Hindlimb muscle (tissue), 1 donor: Measurements from ENCODE around the gene RAET1G. TPM values are rescaled to one million over a fixed set of nuclear protein-coding genes. Genes with fewer than 3 reads are reported as not detected.
A peak's percentile ranks its signal among the peaks of the same experiment; 100 is the strongest.
"Not testable (repeated sequence)": the region's sequence is repeated elsewhere in the genome, so short reads cannot be mapped to it uniquely, and the experiment has no call there.

Source experiments
- DNase-seq: peaks from one replicate; pipeline ENCODE4 v3.0.0-alpha.2; 2013
- polyA plus RNA-seq: library from polyadenylated mRNA; unstranded; fragments of 120-200 nt; gene quantifications from one replicate; pipeline ENCODE4 v1.2.1, GENCODE V29; 2013; ENCODE audit not compliant: insufficient read length

RAET1G gene
- polyA plus RNA-seq, 1 donor: 0.54 TPM

DNA sequence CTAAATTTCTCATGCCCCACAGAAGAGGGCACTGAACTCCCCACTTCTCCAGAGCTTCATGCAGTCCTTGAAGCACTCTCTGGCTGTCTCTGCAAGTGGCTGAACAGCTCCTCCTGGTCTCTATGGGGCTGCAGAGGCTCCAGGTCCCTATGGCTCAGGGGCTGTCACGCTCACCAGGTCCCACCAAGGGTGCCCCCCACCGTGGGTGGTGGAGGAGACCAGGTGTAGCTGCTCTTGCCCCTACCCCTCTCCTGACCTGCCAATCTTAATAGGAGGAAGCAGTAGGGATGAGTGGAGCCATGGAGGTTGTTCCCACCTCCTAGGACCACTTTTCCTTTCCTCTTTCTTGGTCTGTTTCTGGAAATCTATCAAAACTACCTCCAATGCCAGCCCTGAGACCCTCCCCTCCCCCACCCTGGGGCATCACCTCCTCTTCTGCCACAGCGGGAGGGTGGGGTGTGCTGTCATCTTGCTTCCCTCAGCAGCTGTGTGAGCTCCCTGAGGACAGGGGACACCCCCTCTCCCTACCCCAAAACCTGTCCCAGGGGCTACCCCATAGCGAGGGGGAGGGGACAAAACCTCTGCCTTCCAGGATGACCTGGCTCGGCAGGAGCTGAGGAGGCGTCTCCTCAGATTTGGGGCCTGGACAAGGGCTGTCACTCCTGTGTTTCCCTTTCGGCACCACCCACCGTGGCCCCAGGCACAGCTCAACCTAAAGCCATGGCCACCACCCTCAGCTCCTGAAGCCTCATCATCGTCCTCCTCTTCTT, 13.0 kb downstream of the RAET1G start:
- no peak for DNase-seq

DNA sequence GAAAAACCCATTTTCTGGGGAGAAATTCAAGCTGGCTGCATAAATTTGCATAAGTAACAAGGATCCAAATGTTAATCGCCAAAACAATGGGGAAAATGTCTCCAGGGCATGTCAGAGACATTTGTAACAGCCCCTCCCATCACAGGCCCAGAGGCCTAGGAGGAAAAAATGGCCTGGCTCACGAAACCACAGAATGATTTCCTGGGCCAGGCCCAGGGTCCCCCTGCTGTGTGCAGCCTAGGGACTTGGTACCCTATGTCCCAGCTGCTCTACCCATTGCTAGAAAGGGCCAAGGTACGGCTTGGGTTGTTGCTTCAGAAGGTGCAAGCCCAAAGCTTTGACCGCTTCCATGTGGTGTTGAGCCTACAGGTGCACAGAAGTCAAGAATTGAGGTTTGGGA, 14.4 kb downstream of the RAET1G start:
- DNase-seq: not testable (repeated sequence)

- no peak for DNase-seq
Measured at GRCh38 chr6:149907317-149907716, 15.6 kb downstream of the RAET1G start.

- DNase-seq: no peak
Measured at GRCh38 chr6:149906405-149906804, 16.5 kb downstream of the RAET1G start.

- no peak for DNase-seq
Measured at GRCh38 chr6:149905911-149906371, 17.0 kb downstream of the RAET1G start.

GRCh38 chr6:149905371-149905910, 17.5 kb downstream of the RAET1G start:
- DNase-seq: no peak

DNA sequence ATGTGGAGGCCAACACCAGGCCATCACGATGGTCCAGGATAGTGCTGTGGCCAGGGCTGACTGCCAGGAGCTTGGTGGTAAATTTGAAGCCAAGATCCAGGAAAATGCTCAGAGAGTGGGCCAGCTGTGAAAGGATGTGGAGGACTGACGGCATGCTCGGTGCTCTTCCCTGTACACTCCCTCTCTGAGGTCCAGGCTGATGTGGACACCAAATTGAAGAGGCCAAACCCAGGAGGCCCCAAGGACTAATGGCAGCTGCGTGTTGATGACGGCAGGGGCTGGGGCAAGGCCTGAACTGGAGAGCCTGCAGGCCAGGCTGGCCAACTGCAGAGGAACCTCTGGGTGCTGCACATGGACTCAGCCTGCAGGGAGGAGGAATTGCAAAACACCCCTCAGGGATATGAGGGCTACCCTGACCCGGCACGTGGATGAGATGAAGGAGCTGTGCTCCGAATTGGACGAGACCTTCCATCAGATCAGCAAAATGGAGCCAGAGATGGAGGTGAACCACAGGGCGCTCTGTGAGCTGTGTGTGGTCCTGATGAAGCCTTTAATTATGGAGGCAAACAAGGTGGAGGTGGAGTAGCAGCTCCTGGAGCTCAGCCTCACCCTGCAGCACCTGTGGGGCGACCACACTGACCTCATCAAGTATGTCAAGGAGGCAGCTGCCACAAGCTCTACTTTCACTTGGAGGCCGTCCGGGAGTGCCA, 18.1 kb downstream of the RAET1G start:
- no peak for DNase-seq

DNA sequence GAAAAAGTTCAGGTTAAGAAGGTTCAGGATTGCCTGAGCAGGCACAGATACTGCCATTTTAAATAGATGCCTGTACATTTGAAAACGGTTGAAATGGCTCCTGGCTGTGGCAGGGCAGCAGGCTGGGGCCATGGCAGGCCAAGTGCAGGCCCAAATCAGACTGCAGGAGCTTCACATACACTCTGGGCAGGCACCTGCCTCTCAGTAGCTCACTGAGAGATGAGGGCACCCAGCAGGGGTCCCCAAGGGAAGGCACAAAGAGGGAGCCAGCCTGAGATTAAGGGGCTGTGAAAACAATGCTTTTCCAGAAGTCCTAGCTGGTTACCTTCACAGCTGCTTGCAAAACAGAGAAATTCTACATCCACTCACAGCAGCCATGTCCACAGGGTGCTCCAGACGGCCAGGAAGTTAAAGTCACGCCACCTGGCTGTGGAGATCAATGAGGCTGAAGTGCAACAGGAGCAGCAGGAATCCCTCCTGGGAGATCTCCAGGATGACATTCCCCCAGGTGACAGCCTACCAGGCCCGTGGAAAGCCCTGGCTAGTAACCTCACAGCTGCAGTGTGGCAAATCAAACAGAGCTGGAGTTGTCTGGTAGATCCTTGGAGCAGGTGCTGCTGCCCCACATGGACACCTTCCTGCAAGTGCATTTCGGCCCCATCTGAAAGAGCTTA, 18.8 kb downstream of the RAET1G start:
- DNase-seq: no peak

- no peak for DNase-seq
Measured at GRCh38 chr6:149901444-149902140, 21.3 kb downstream of the RAET1G start.

- no peak for DNase-seq
Measured at GRCh38 chr6:149900620-149901443, 22.1 kb downstream of the RAET1G start.

- no peak for DNase-seq
Measured at GRCh38 chr6:149899926-149900619, 22.8 kb downstream of the RAET1G start.

DNA sequence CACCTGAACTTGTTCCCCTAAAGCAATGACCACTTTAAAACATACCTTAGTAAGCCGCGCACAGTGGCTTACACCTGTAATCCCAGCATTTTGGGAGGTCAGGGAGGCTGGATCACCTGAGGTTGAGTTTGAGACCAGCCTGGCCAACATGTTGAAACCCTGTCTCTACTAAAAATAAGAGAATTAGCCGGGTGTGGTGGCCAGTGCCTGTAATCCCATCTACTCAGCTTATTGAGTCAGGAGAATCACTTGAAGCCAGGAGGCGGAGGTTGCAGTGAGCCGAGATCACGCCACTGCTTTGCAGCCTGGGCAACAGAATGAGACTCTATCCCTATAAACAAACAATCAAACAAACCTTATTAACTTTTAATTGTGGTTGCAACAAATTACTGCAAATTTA, 23.4 kb downstream of the RAET1G start:
- no peak for DNase-seq

DNA sequence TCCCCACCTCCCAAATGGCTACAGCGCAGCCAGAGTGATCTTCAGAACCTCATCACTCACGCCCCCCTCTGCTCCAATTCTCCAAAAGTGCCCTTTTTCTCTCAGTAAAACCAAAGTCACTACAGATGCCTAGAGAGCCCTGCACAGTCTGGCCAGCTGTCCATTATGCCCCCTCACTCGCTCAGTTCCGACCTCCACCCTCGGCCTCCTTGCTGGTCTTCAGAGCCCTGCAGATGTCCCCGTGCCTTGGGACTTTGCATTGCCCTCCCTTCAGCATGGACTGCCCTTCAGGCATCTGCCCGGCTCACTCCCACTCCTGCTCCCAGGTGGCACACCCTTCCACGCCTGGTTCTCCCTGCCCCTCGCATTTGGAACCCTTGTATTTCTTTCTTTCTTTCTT, 24.0 kb downstream of the RAET1G start:
- no peak for DNase-seq

DNA sequence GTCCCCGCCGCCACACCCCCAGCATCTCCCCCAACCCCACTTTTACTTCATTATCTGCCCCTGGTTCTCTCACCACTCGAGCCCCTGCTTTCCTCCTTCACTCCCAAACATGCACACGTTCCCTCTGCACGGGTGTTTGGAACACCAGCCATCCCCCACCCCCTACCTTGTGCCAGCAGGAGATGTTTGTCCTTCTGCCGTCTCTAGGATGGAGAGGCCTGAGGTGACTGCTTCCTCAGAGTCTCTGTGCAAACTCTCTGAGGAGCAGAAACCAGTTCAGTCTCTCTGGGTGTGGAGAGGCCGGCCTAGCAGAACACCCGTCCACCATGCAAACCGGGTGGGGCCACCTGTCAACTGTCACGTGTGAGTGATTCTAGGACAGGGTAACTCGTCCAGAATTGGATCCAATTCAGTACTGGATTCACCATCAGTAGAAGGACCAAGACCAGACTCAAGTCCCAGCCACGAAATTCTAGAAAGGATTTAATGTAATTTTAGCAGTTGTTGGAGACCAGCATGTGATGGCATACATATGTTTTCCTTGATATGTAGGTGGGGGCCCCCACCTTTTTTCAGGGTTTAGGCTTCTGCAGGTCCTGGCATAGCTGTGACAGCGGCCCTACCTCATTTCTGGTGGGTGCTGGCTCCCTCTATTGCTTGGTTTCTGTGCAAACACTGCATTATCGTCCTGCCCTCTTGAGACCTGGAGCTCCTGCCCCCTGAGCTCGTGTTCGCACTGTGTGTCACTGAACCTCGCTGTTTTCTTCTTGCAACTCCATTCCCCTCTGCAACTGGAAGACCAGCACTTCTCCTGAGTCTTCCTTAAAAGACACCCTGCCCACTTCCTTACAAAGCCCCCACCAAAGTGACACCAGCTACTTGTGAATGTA, 24.8 kb downstream of the RAET1G start, which contains the start of gene RAET1E:
RAET1E (minus strand) TSS at position 259 of the 890 bp plus-strand sequence. CDS start 7,212 bp downstream, outside the sequence.
- DNase-seq: no peak

- DNase-seq: peak; percentile 83
Measured at GRCh38 chr6:149897015-149897697, 25.8 kb downstream of the RAET1G start.

DNA sequence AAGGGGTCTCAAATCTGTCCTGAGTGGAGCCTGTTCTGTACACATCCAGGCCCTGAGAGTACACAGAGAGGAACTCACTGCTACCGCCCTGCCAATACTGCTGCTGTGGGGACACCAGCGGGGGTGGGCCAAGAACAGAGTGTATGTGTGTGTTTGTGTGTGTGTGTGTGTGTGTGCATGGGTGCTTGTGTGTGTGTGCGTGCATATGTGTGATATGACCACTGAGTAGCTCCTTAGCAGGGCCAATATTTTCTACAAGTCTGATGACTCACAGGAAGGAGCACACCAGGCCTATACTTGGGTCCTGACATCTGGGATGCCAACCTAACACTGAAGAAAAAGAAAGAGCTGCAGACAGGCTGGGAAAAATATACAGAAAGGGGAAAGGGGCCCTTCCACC, 26.4 kb downstream of the RAET1G start:
- no peak for DNase-seq

GRCh38 chr6:149895833-149896271, 27.1 kb downstream of the RAET1G start:
- no peak for DNase-seq

DNA sequence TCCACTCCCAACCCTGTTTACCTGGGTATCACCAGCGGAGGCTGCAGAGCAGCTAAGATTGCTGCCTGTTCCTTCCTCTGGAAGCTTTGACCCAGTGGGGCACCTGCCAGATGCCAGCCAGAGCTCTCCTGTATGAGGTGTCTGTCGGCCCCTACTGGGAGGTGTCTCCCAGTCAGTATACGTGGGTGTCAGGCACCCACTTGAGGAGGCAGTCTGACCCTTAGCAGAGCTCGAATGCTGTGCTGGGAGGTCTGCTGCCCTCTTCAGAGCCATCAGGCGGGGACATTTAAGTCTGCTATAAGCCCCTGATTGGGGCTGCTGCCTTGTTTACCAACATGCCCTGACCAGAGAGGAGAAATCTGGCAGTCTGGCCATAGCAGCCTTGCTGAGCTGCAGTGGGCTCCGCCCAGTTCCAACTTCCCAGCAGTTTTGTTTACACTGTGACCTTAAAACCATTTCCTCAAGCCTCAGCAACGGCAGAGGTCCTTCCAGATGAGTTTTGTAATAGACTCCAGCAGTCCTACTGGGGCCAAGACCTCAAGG, 27.8 kb downstream of the RAET1G start:
- DNase-seq: peak; percentile 47

- not testable (repeated sequence) for DNase-seq
Measured at GRCh38 chr6:149891864-149892263, 31.1 kb downstream of the RAET1G start.
